CD4-positive, alpha-beta T cell treated with Interleukin-17A for 4 hours (primary cell): Measurements from ENCODE around the gene TLR9.
"Not testable (repeated sequence)": the region's sequence is repeated elsewhere in the genome, so short reads cannot be mapped to it uniquely, and the experiment has no call there.

Experiments used
- DNase-seq: peaks from one replicate; pipeline ENCODE4 v3.0.0-alpha.2; 2020; ENCODE audit warnings: mixed read lengths

Gene TLR9

GRCh38 chr3:52194485-52195290 is 30.8 kb downstream of the TLR9 start:
- no peak for DNase-seq

- no peak for DNase-seq
Observed at GRCh38 chr3:52193065-52193464, 32.4 kb downstream of the TLR9 start.

GRCh38 chr3:52191663-52192062 is 33.8 kb downstream of the TLR9 start:
- no peak for DNase-seq

- DNase-seq, result no peak
Observed at GRCh38 chr3:52190294-52191074, 35.0 kb downstream of the TLR9 start.

- DNase-seq, result no peak
Observed at GRCh38 chr3:52188556-52188955, 36.9 kb downstream of the TLR9 start.

- no peak for DNase-seq
Observed at GRCh38 chr3:52186729-52187128, 38.7 kb downstream of the TLR9 start.

GRCh38 chr3:52185837-52186236 is 39.6 kb downstream of the TLR9 start:
- no peak for DNase-seq

GRCh38 chr3:52185311-52185710 is 40.1 kb downstream of the TLR9 start:
- no peak for DNase-seq

- DNase-seq, result no peak
Observed at GRCh38 chr3:52184690-52185089, 40.8 kb downstream of the TLR9 start.

GRCh38 chr3:52183786-52184445 is 41.5 kb downstream of the TLR9 start:
- DNase-seq, result no peak

- no peak for DNase-seq
Observed at GRCh38 chr3:52182691-52183090, 42.8 kb downstream of the TLR9 start.

GRCh38 chr3:52182196-52182595 is 43.2 kb downstream of the TLR9 start:
- DNase-seq, result no peak

GRCh38 chr3:52181543-52181942 is 43.9 kb downstream of the TLR9 start:
- no peak for DNase-seq

GRCh38 chr3:52178537-52178936 is 46.9 kb downstream of the TLR9 start:
- no peak for DNase-seq

- not testable (repeated sequence) for DNase-seq
Observed at GRCh38 chr3:52178126-52178525, 47.3 kb downstream of the TLR9 start.

GRCh38 chr3:52177701-52178042 is 47.8 kb downstream of the TLR9 start:
- DNase-seq, result no peak

GRCh38 chr3:52176951-52177700 is 48.3 kb downstream of the TLR9 start:
- DNase-seq, result no peak

- no peak for DNase-seq
Observed at GRCh38 chr3:52176180-52176752, 49.2 kb downstream of the TLR9 start.

- no peak for DNase-seq
Observed at GRCh38 chr3:52175416-52176179, 49.8 kb downstream of the TLR9 start.

GRCh38 chr3:52174896-52175295 is 50.5 kb downstream of the TLR9 start:
- no peak for DNase-seq

GRCh38 chr3:52173101-52173500 is 52.3 kb downstream of the TLR9 start:
- DNase-seq, result no peak

GRCh38 chr3:52172262-52172757 is 53.1 kb downstream of the TLR9 start:
- DNase-seq, result no peak
